Measurements from ENCODE around the gene PALLD. TPM values are rescaled to one million over a fixed set of nuclear protein-coding genes. Genes with fewer than 3 reads are reported as not detected.

Gene PALLD
- total RNA-seq, 1 donor from 2014 or later: 16.4 TPM

DNA sequence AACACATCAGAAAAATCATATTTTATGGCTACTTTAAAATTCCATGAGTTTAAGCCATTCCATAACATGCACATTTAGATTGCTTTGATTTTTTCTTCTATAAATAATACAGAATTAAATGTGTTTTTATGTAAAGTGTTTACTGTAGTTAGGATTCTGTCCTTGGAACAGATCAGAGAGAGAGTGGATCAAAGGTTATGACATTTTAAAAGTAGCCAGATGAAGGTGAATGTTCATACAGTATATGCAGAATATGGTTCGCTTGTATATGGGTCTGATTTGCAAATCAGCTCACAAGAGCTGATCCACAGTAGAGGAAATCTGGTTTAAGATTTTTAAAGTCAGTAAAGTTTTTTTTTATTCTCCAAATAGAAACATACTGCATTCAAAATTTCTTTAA is 7.2 kb upstream of the PALLD start:
- no peak for DNase-seq (ENCODE audit: low spot score)
- Mint-ChIP-seq H3K4me3 (ENCODE audit: unreplicated experiment) (no peak overlapping the region), H3K36me3 (ENCODE audit: low read depth, unreplicated experiment) (no peaks in the 10 kb centered on the region), H3K27ac (ENCODE audit: unreplicated experiment) (no peak overlapping the region), H3K9me3 (ENCODE audit: unreplicated experiment) (no peaks in the 10 kb centered on the region), H3K27me3 (ENCODE audit: unreplicated experiment) (no peaks in the 10 kb centered on the region), H3K4me1 (ENCODE audit: unreplicated experiment) (peaks cover 3% of the 10 kb centered on the region)
- TF ChIP-seq CTCF (IDR thresholded peaks at IDR 0.05; ENCODE audit: unreplicated experiment): no peak

- Mint-ChIP-seq H3K9me3 (ENCODE audit: unreplicated experiment) (no peaks in the 10 kb centered on the region), H3K27me3 (ENCODE audit: unreplicated experiment) (no peaks in the 10 kb centered on the region), H3K36me3 (ENCODE audit: low read depth, unreplicated experiment) (no peaks in the 10 kb centered on the region), H3K4me3 (ENCODE audit: unreplicated experiment) (no peak overlapping the region), H3K4me1 (ENCODE audit: unreplicated experiment) (peaks cover 3% of the 10 kb centered on the region), H3K27ac (ENCODE audit: unreplicated experiment) (no peak overlapping the region)
- DNase-seq (ENCODE audit: low spot score): no peak
- no peak for TF ChIP-seq CTCF (IDR thresholded peaks at IDR 0.05; ENCODE audit: unreplicated experiment)
Observed at GRCh38 chr4:168490711-168491110, 6.1 kb upstream of the PALLD start.

DNA sequence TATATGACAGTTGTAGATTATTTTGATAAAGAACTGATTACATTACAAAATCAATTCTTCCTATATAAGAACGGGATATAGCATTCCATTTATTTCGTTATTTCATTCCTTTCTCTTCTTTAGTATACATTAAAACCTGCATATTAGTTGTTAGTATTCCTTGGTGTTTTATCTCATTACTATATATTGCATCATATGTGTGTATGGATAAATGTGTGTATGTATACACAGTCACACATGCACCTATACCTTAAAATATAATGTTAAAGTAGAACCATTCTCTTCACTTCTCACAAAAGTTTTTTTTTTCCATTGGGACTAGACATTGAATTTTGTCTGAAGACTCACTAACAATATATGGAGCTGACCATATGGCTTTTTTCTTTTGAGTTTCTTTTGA is 5.3 kb upstream of the PALLD start:
- Mint-ChIP-seq H3K27ac (ENCODE audit: unreplicated experiment) (no peak overlapping the region), H3K4me3 (ENCODE audit: unreplicated experiment) (no peak overlapping the region), H3K9me3 (ENCODE audit: unreplicated experiment) (no peaks in the 10 kb centered on the region), H3K27me3 (ENCODE audit: unreplicated experiment) (no peaks in the 10 kb centered on the region), H3K4me1 (ENCODE audit: unreplicated experiment) (peaks cover 3% of the 10 kb centered on the region), H3K36me3 (ENCODE audit: low read depth, unreplicated experiment) (no peaks in the 10 kb centered on the region)
- TF ChIP-seq CTCF (IDR thresholded peaks at IDR 0.05; ENCODE audit: unreplicated experiment): no peak
- no peak for DNase-seq (ENCODE audit: low spot score)

- Mint-ChIP-seq H3K9me3 (ENCODE audit: unreplicated experiment) (no peaks in the 10 kb centered on the region), H3K4me1 (ENCODE audit: unreplicated experiment) (peaks cover 5% of the 10 kb centered on the region), H3K27ac (ENCODE audit: unreplicated experiment) (no peak overlapping the region), H3K4me3 (ENCODE audit: unreplicated experiment) (no peak overlapping the region), H3K36me3 (ENCODE audit: low read depth, unreplicated experiment) (no peaks in the 10 kb centered on the region), H3K27me3 (ENCODE audit: unreplicated experiment) (peaks cover 2% of the 10 kb centered on the region)
- TF ChIP-seq CTCF (IDR thresholded peaks at IDR 0.05; ENCODE audit: unreplicated experiment): no peak
- DNase-seq (ENCODE audit: low spot score): no peak
Observed at GRCh38 chr4:168498251-168498650, 1.4 kb downstream of the PALLD start.

DNA sequence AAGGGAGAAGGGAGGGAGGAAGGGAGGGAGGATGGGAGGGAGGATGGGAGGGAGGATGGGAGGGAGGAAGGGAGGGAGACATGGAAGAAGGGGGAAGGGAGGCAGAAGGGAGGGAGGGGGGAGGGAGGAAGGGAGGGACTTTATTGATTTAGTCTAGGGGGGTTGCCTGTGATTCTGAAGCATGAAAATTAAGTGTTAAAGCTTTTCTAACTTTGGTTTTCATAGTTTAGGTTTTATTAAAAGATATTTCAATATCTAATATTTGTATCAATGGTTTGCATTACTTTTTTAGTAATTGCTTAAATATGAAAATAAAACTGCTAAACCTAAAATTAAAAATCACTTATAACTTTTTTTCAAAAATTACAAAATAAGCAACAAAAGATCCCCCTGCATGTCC is 2.4 kb downstream of the PALLD start:
- no peak for TF ChIP-seq CTCF (IDR thresholded peaks at IDR 0.05; ENCODE audit: unreplicated experiment)
- no peak overlapping the region for H3K4me3 Mint-ChIP-seq (ENCODE audit: unreplicated experiment)
- H3K36me3 Mint-ChIP-seq (ENCODE audit: low read depth, unreplicated experiment): no peaks in the 10 kb centered on the region
- no peaks in the 10 kb centered on the region for H3K9me3 Mint-ChIP-seq (ENCODE audit: unreplicated experiment)
- H3K27me3 Mint-ChIP-seq (ENCODE audit: unreplicated experiment): peaks cover 2% of the 10 kb centered on the region
- no peak overlapping the region for H3K27ac Mint-ChIP-seq (ENCODE audit: unreplicated experiment)
- DNase-seq (ENCODE audit: low spot score): no peak
- peaks cover 9% of the 10 kb centered on the region for H3K4me1 Mint-ChIP-seq (ENCODE audit: unreplicated experiment)
